PC-9 (cell line): Measurements from ENCODE around the gene ADAMTS8.

Experiments
- CTCF ChIP-seq: fragments of 200-600 bp; sonication (generic); conservative IDR thresholded peaks from 2 replicates; pipeline ENCODE4 v1.6.1; 2017; ENCODE audit warnings: mixed run types, antibody characterized with exemption, mild to moderate bottlenecking, moderate library complexity
- EZH2 ChIP-seq: fragments of 200-600 bp; sonication (generic); IDR thresholded peaks from 2 replicates; pipeline ENCODE4 v1.8.0; 2017; ENCODE audit warnings: antibody characterized with exemption, low read depth

- TF ChIP-seq CTCF = no peak
- no peak for TF ChIP-seq EZH2
Observed at GRCh38 chr11:130413405-130414106, 14.9 kb downstream of the ADAMTS8 start.
